HG02588 (cell line): ENCODE results near the gene MORN1.
"Not testable (repeated sequence)": the region's sequence is repeated elsewhere in the genome, so short reads cannot be mapped to it uniquely, and the experiment has no call there.

Experiments used
- ATAC-seq: cut with Tn5 transposase; IDR thresholded peaks from one replicate; pipeline ENCODE4 v1.9.1; 2021; ENCODE audit warnings: mild to moderate bottlenecking, moderate library complexity; ENCODE audit not compliant: unreplicated experiment

MORN1 gene

DNA sequence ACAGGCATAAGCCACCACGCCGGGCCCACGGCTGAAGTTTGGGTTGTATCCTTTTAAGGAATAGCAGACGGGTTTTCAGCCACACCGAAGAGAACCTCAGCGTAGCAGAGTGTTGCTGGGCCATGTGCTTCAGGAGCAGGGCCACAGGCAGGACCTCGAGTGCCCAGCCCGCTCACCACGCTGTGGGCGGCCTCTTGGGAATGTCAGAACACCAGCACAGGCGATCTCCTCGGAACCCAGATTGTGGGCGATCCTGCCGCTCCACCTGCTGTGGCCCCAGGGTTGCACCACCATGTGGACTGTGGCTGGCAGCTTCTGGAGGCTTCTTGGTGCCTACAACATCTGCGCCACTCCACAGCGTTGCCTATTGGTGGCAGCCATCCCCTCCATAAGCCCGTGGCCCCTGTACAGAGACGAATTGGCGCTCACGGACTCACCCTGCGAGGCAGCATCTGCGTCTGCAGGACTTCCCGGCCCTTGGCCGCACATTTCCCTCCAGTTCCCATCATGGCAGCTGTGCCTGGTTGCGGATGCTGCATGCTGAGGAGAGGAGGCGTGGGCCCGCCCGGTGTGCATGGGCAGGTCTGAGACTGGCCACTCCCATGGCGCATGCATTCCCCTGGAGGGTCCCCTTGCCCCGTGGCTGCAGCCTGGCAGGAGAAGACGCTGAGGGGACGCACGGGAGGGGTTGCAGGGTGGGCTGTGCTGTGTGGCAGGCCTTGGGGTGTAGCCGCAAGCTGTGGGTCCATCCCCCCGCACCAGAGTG lies 93.9 kb downstream of the MORN1 start:
- no peak for ATAC-seq

DNA sequence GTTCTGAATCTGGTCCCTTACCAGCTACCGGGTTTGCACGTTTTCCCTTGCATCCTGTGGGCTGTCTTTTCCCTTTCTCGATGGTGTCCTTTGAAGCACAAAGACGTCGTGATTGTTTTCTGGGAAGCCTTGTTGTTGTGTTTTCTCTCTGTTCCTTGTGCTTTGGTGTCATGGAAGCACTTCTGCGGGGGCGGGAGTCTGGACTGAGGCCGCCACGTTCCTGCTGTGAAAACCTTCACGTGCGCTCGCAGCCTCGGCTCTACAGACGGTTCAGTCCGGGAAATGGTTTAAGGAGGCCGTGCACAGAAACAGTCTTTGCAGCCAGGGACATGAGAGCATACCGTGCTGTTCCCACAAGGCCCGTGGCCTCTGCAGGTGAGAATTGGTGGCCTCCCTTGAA lies 94.7 kb downstream of the MORN1 start:
- no peak for ATAC-seq

DNA sequence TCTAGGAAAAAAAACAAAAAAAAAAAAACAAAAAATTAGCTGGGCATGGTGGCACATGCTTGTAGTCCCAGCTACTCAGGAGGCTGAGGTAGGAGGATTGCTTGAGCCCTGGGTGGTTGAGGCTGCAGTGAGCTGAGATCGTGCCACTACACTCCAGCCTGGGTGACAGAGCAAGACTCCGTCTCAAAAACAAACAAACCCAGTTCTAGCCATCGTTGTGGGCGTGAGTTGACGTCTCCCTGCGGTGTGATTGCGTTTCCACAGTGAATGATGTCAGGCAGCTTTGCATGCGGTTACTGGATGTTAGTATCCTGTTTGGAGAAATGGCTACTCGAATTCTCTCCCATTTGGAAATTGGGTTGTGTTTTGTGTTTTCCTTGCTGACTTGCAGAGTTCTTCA lies 95.1 kb downstream of the MORN1 start:
- ATAC-seq, result not testable (repeated sequence)

DNA sequence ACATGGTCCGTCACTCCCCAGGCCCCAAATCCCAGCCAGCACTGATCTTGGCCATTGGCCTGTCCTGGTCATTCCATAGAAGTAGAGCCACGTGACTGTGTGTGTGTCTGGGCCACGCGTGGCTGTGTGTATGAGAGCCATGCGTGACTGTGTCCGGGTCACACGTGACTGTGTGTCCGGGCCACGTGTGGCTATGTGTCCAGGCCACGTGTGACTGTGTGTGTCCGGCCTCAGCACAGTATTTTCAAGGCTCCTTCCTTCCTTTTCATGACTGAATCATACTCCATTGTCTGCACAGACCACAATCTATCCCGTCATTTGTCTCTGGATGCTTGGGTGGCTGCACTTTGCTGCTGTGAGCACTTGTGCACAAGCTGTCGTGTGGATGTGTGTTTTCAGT lies 95.8 kb downstream of the MORN1 start:
- ATAC-seq, result no peak

DNA sequence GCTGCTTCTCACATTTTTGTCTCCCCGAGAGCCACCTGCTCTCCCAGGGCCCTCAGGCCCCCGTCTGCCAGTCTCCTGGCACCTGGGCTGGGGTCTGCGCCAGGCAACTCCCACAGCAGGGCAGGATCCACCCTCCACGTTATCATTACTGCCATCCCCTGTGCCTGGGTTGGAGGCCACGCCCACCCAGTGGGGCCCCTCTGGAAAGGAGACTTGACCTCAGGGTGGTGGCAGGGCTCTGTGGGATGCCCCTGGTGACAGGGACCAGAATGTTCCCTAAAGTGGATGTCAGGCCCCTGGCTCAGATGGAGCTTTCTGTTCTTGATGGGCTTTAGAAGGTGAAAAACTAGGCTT lies 96.7 kb downstream of the MORN1 start:
- ATAC-seq, result no peak

DNA sequence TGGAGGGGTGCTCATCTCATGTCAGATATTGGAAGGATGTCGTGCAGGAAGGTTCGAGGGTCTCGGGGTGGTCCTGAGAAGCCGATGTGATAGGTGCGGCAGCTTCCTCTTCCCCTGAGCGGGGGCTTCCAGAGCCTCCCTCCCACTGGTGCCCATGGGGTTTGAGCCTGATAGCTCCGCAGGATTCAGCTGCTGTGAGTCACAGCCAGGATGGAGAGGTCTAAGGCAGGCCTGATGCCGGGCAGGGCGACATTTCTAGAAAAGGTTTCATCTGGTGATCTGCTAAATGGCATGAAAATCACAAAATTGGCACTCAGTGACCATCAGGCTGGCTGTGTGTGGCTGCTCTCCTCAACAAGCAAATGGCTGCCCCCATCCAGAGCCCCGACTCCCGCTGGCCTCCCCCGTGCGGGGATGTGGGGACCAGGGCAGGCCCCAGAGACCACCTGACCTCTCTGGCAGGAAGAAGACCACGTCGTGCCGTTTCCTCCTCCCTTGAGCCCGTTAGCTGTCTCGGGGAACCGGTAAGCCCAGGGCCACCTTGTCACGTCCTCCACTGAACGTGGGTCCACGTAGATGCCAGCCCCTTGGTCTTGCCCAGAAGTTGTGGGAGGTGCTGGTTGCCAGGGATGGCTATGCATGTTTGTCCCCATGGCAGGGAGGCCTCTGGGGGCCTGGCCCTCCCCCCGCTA lies 97.2 kb downstream of the MORN1 start:
- no peak for ATAC-seq

DNA sequence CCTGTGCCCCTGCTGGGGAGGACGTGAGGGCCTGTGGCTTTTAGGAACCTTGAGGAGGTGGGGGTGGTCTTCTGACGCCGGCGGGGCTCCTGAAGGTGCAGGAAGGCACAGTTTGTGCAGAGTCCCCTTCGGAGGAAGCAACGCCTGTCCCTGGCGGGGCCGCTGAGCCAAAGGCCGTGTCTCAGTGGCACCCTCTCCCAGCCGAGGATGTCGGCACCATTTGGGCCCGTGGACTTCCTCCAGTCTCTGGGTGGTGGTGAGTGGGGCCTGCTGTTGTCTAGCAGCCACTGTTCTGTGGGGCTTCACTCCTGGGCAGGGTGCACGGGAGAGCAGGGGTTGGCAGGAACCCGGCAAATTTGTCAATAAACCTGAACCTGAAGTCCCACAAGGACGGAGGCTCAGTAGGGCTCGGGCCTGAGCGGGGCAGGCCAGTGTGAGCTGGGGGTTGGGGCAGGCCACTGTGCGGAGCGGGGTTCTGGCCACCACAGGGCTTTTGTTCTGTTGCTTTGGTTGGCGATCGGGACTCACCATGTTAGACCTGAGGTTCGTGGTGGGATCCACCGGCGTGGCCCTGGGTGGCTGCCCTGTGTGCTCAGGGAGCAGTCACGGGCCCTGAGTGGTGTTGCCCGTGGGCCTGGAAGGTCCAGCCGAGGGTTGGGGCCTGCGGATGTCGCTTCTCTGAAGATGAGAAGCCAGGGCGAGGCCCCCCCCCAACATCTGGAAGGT lies 98.5 kb downstream of the MORN1 start:
- no peak for ATAC-seq

DNA sequence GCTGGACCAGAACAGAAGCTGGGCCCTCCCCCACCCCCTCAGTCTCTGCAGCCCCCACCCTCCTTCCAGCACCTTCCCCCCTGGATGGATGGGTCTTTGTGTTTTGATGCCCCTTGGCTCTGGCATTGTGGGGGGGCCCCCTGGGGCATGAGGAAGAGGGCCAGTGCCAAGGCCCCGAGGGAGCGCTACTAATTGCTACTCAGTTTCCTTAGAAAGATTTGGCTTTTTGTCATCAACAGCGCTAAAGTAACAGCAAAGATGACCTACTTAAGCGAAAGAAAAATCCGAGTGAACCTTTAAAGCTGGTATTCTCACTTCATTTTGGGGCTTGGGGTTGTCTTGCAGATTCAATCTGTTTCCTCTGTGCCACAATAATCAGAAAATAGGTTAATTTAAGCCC lies 99.8 kb downstream of the MORN1 start:
- ATAC-seq, result no peak

DNA sequence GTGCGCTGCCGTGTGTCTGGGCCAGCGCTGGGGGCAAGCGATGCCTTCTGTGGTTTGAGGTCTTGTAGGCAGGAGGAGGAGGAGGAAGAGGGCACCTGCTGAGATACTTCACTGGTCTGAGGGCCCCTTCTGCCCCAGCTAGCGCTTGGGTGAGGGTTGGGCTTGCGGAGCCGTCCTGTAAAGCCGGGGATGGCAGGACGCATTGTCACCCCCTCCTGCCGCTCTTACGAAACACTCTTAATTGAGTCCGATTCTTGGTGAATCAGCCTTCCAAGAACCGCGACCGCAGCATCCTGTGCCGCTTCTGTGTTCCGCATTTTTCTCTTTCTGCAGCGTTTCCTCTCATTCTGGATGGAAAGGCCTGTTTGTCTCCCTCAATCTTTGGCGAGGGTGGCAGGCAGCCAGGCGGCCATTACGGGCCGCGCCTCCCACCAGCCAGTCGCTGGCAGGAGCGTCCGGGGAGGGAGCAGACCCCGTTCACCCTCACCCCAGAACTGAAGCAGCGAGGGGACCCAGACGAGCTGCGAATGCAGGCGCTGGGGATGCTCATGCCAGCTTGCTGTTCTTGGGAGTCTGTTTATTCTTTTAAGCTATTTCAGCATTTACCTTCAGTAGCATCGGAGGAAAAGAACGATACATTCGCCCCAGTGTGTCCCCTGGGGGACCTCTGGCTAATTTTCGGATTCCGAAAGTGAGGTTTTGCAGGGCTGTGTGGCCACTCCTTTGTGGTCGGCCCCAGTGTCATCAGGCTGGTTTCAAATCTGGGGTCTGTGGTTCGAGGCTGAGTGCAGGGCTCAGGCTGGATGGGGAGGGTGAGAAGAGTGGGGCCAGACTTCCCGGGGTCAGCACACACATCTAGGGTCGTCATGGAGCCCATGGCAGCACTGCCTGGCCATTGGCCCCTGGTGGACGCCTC lies 100.5 kb downstream of the MORN1 start:
- no peak for ATAC-seq

DNA sequence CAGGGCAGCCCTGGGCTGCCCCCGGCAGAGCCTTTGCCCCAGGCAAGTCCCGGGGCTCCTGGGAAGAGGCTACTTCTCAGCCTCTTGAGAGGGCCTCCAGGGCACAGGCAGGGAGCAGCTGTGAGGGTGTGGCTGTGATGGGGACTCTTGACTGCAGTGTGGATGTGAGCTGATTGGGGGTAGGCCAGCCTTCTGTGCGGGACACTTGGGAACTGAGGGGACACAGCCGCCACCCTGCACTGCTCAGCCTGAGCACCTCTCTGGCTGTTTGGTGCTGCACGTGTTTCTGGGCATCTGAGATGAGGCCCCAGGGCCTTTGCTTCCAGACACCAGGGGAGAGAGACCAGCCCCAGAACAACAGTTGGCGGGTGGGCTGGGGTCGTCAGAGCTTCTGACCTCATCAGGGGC lies 101.2 kb downstream of the MORN1 start:
- no peak for ATAC-seq

DNA sequence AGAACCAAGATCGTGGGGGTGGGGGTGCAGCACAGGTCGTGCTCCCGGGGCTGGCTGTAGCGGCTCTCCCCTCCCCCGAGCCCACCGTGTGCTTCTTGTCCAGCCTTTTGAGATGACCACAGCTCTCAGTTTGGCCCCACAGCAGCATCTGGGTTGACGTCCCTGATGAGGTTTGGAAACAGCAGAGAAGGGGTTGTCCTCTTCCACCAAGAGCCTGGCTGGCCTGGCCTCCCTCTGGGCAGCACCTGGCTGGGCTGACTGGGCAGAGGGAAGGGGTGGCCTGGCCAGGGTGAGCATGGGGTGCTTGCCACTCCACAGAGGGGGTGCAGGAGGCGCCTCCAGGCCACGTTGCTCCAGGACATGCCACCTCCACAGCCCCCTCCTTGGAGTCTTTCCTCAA lies 101.7 kb downstream of the MORN1 start:
- ATAC-seq, result no peak

DNA sequence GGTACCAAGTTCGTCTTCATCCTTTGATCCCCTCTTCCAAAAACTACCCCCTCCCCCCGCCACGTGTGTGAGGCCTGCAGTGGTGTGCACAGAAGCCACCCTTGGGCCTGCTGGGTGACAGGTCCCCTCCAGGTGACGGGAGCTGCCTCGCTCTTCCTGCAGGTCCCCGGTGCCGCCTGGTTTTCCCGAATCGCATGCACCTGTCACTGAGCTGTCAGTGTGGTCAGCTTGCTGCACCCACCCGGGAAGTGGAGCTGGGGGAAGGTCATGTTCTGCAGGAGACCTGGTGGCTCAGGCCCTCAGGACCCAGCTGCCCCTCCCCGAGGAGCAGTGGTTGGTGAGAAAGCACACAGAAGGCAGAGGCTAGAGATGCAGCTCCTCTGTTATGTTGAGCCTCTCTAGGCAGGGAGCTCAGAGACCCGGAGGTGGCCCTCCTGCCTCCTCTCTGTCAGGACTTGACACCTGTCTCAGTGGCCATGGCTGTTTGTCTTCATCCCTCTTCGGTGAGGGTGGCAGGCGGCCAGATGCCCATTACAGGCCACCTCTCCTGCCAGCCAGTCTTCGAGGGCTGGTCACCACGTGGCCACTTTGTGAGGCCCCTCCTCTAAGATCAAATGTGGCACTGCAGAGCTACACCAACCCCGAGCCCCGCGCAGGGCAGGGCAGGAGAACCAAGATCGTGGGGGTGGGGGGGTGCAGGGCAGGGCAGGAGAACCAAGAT lies 102.4 kb downstream of the MORN1 start:
- ATAC-seq, result no peak

DNA sequence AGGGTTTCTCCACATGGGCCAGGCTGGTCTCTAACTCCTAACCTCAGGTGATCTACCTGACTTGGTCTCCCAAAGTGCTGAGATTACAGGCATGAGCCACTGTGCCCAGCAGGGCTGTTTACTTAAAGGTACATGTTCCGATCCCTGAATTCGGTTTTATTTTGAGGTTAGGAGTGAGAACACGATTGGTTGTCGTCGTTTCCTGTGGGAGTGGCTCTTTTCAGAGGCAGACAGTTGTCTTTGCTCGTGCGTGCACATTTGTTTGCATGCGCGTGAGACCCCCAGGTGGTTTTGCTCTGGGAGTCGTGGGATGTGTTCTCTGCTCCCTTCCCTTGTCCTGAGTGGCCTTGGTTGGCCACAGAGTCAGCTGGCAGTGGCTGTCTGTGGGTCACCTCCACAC lies 103.0 kb downstream of the MORN1 start:
- ATAC-seq, result no peak

DNA sequence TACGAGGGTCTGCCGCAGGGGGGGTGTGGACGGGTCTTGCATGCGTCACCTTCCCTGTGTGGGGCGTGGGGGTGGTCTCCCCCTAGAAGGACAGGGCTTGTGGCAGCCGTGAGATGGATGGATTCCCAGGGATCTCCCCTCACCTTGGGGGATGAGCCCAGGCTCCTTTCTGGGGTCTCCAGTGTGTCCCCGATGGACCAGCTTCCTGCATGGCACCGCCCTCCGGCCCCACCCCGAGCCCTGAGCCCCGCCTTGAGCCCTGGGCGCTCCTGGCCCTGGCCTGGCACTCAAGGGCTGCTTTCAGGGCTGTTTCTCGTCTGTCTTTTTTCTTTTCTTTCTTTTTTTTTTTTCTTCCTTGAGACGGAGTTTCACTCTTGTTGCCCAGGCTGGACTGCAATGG lies 103.7 kb downstream of the MORN1 start:
- no peak for ATAC-seq

DNA sequence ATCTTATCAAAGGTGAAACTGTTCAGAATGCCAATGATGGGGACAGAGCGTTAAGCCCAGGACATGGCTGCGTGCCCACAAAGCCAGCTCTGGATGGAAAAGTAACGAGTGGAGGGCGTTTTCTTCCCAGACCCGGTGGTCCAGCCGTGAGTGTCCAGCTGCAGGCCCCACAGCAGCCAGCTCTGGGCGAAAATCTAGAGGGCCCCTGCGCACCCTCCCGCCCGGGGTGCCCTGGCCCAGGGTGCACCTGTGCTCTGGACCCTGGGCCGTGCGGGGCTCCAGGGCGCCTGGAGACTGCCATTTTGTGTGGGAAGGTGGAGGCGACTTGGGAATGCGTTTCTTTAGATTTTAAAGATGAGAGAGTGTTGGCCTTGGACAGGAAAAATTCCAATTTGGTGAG lies 104.4 kb downstream of the MORN1 start:
- ATAC-seq, result no peak

DNA sequence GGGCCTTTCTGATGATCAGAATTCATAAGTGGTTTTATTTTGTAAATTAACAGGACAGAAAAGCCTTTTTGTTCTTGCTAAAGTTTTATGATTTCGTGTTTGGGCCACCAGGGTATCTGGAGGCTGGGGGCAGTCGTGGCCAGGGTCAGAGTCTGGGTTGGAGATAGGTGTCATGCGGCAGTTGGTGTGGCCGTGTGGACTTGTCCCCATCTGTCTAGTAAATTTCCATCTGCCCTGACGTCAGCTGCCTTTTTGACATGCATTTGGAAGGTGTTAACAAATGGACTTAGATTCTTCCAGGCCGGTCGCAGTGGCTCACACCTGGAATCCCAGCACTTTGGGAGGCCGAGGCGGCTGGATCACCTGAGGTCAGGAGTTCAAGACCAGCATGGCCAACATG lies 106.4 kb downstream of the MORN1 start:
- no peak for ATAC-seq

DNA sequence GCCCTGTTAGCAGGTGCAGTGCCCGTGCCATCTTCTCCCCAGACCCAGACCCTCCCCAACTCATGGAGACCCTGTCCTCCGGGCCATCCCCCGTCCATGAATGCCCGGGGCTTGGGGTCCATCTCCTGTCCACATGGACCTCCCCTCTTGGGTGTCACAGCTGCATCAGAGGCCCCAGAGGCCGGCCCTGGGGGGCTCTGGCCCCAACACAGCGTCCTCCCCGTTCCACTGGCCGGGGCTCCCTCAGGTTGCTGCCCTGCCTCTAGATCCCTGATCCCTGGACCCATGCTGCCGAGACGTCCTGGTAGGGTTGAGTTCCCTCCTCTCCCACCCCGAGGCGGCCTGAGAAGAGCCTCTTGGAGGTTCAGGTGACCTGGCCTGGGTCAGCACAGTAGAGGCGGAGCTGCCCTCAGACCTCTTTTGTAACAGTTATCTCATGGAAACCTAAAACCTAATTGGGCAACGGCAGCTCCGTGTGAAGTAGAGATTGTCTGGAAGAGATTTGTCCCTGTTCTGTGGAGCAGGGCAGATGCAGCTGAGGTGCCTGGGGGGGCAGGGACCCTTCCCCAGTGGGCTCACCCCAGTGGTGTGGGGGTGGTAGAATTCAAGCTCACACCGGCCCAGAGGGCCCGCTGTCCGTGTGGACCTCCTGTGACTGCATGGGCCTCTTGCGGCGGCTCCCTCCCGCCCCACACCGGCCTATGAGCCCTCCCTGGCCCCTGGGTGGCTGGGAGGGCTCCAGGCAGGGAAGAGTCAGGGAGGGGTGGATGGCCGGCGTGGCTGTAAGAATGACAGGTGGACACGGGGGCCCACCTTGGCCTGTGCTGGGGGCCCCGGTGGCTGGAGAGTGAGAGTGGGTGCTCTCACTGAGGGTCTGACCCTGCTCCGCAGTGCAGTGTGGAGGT lies 107.1 kb downstream of the MORN1 start:
- ATAC-seq, result no peak

DNA sequence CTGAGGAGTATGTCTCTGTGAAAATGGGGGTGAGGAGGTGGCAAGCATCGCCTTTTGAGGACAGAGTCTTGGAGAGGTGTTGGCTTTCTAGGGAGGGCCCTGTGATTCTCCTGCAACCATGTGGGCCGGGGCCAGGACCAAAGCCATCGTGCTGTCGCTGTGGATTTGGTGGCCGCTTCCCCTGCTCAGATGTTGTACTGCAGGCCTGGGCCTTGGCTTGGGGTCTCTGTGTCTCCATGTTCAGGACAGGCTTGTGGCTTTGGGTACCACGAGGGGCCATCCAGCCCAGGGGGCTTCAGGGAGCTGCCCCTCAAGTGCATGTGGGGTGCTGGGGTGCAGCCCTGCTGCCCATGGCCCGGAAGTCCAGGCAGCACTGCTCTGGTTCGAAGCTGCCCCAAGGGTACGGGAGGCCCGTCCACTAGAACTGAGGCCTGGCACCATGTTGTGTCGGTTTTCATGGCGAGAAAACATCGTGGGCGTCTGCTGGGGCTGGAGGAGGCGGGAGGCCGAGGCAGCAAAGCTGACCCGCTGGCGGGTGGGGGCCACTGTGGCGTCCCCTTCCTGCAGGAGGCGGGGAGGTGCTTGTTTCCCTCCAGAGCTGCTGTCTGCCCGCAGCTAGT lies 107.9 kb downstream of the MORN1 start:
- ATAC-seq, result no peak
